ENCODE results near the gene SLC25A44. TPM values are rescaled to one million over a fixed set of nuclear protein-coding genes. Genes with fewer than 3 reads are reported as not detected.
"Not testable (repeated sequence)": the region's sequence is repeated elsewhere in the genome, so short reads cannot be mapped to it uniquely, and the experiment has no call there.

SLC25A44 gene
- total RNA-seq, 1 experiment from 2014 or later = 29.3 TPM

- peak overlapping the region; percentile 17; the same call in 1 of the 2 replicates for H3K4me3 ChIP-seq (ENCODE audit: low read depth, low read length)
- H3K9me3 Mint-ChIP-seq (ENCODE audit: unreplicated experiment); H3K27me3 Mint-ChIP-seq (ENCODE audit: insufficient read depth, unreplicated experiment); H3K27me3 ChIP-seq (replicated peaks; ENCODE audit: control insufficient read depth, insufficient read depth, low read length); H3K36me3 ChIP-seq (ENCODE audit: control insufficient read depth, insufficient read depth, low read length); intact Hi-C loops (cut with micrococcal nuclease; ENCODE audit: unreplicated experiment): not testable (repeated sequence)
- BruUV-seq (replicated peaks) = TSS peak; percentile 21
- peak overlapping the region; percentile 87 for H3K27ac Mint-ChIP-seq (ENCODE audit: unreplicated experiment)
- CTCF ChIA-PET = interaction anchor here (2.5 kb wide), 1 partner anchor 43 kb away, joined by 9 read pairs; no protein-coding TSS in a partner anchor
- peak; percentile 43 to 55 for DNase-seq
- peak overlapping the region; percentile 58 for H3K4me3 Mint-ChIP-seq (ENCODE audit: unreplicated experiment)
- peaks cover 87% of the 10 kb centered on the region for H3K4me1 ChIP-seq
- H3K4me1 Mint-ChIP-seq (ENCODE audit: low read depth, unreplicated experiment) = peaks cover 34% of the 10 kb centered on the region
- POLR2A ChIA-PET = interaction anchor here (0.7 to 1.0 kb wide), 3 partner anchors 10 to 43 kb away, joined by 3 to 4 read pairs (median 4); partner anchors contain the start of gene SLC25A44
- peaks cover 20% of the 10 kb centered on the region for H3K9me3 ChIP-seq
- H3K36me3 Mint-ChIP-seq (ENCODE audit: insufficient read depth, unreplicated experiment) = peaks cover 48% of the 10 kb centered on the region
Observed at GRCh38 chr1:156182010-156182779, 11.7 kb upstream of the SLC25A44 start.

- POLR2A ChIA-PET = not testable (repeated sequence)
- H3K27ac Mint-ChIP-seq (ENCODE audit: unreplicated experiment) = peak overlapping the region; percentile 87
- peaks cover 51% of the 10 kb centered on the region for H3K4me1 ChIP-seq
Observed at GRCh38 chr1:156186347-156187177, 7.3 kb upstream of the SLC25A44 start.

GRCh38 chr1:156190265-156190664 is 3.6 kb upstream of the SLC25A44 start:
- H3K9me3 Mint-ChIP-seq (ENCODE audit: unreplicated experiment) = peaks cover 20% of the 10 kb centered on the region
- peaks cover 25% of the 10 kb centered on the region for H3K4me1 ChIP-seq
- BruUV-seq (replicated peaks); H3K27ac Mint-ChIP-seq (ENCODE audit: unreplicated experiment); intact Hi-C loops (cut with micrococcal nuclease; ENCODE audit: unreplicated experiment); H3K36me3 ChIP-seq (ENCODE audit: control insufficient read depth, insufficient read depth, low read length); DNase-seq; H3K27me3 ChIP-seq (replicated peaks; ENCODE audit: control insufficient read depth, insufficient read depth, low read length); POLR2A ChIA-PET; H3K27me3 Mint-ChIP-seq (ENCODE audit: insufficient read depth, unreplicated experiment); H3K4me3 ChIP-seq (ENCODE audit: low read depth, low read length); H3K4me3 Mint-ChIP-seq (ENCODE audit: unreplicated experiment); CTCF ChIA-PET: not testable (repeated sequence)
- peaks cover 33% of the 10 kb centered on the region for H3K9me3 ChIP-seq
- peaks cover 64% of the 10 kb centered on the region for H3K36me3 Mint-ChIP-seq (ENCODE audit: insufficient read depth, unreplicated experiment)
- H3K4me1 Mint-ChIP-seq (ENCODE audit: low read depth, unreplicated experiment) = peaks cover 23% of the 10 kb centered on the region

More at GRCh38 chr1:156186347-156187177, 7.3 kb upstream of the SLC25A44 start:
- DNase-seq = peak; percentile 55 to 62
- peaks cover 25% of the 10 kb centered on the region for H3K4me1 Mint-ChIP-seq (ENCODE audit: low read depth, unreplicated experiment)
- H3K4me3 ChIP-seq (ENCODE audit: low read depth, low read length); H3K27me3 Mint-ChIP-seq (ENCODE audit: insufficient read depth, unreplicated experiment); H3K9me3 Mint-ChIP-seq (ENCODE audit: unreplicated experiment); intact Hi-C loops (cut with micrococcal nuclease; ENCODE audit: unreplicated experiment); H3K27me3 ChIP-seq (replicated peaks; ENCODE audit: control insufficient read depth, insufficient read depth, low read length); BruUV-seq (replicated peaks); H3K4me3 Mint-ChIP-seq (ENCODE audit: unreplicated experiment); H3K36me3 ChIP-seq (ENCODE audit: control insufficient read depth, insufficient read depth, low read length): not testable (repeated sequence)
- peaks cover 36% of the 10 kb centered on the region for H3K9me3 ChIP-seq
- CTCF ChIA-PET = interaction anchor here (2.2 kb wide), 1 partner anchor 38 kb away, joined by 6 read pairs; no protein-coding TSS in a partner anchor
- peaks cover 75% of the 10 kb centered on the region for H3K36me3 Mint-ChIP-seq (ENCODE audit: insufficient read depth, unreplicated experiment)

GRCh38 chr1:156191292-156191964 is 2.5 kb upstream of the SLC25A44 start:
- H3K36me3 Mint-ChIP-seq (ENCODE audit: insufficient read depth, unreplicated experiment) = peaks cover 56% of the 10 kb centered on the region

More at GRCh38 chr1:156191292-156191964, 2.5 kb upstream of the SLC25A44 start:
- TF ChIP-seq CTCF (IDR thresholded peaks at IDR 0.05; ENCODE audit: insufficient read depth in 1 of 2, low read depth in 1 of 2, low read length in 1 of 2, severe bottlenecking in 1 of 2, unreplicated experiment in 1 of 2) = no peak
- ChIA-PET CTCF (no interaction called here), POLR2A (no interaction called here)
- H3K4me1 Mint-ChIP-seq (ENCODE audit: low read depth, unreplicated experiment) = peaks cover 16% of the 10 kb centered on the region
- BruUV-seq (replicated peaks) = no TSS peak
- H3K9me3 ChIP-seq = peaks cover 24% of the 10 kb centered on the region
- no peaks in the 10 kb centered on the region for H3K27me3 ChIP-seq (replicated peaks; ENCODE audit: control insufficient read depth, insufficient read depth, low read length)
- intact Hi-C loops (cut with micrococcal nuclease; ENCODE audit: unreplicated experiment) = no loop called here
- H3K27ac Mint-ChIP-seq (ENCODE audit: unreplicated experiment) = no peak overlapping the region
- DNase-seq = no peak
- H3K27me3 Mint-ChIP-seq (ENCODE audit: insufficient read depth, unreplicated experiment) = no peaks in the 10 kb centered on the region
- H3K9me3 Mint-ChIP-seq (ENCODE audit: unreplicated experiment) = peaks cover 20% of the 10 kb centered on the region
- no peak overlapping the region for H3K4me3 ChIP-seq (ENCODE audit: low read depth, low read length)
- H3K36me3 ChIP-seq (ENCODE audit: control insufficient read depth, insufficient read depth, low read length) = no peaks in the 10 kb centered on the region; the same call in 1 of the 2 replicates
- peaks cover 13% of the 10 kb centered on the region for H3K4me1 ChIP-seq
- H3K4me3 Mint-ChIP-seq (ENCODE audit: unreplicated experiment) = no peak overlapping the region
